ENCODE measurements around the gene CLIP1.
A peak's percentile ranks its signal among the peaks of the same experiment; 100 is the strongest.
"Not testable (repeated sequence)": the region's sequence is repeated elsewhere in the genome, so short reads cannot be mapped to it uniquely, and the experiment has no call there.

CLIP1 gene

GRCh38 chr12:122308811-122309210, 113.7 kb downstream of the CLIP1 start:
- no peak for DNase-seq

GRCh38 chr12:122306407-122306806, 116.1 kb downstream of the CLIP1 start:
- DNase-seq: peak; percentile 30

GRCh38 chr12:122304924-122305323, 117.5 kb downstream of the CLIP1 start:
- peak; percentile 90 for DNase-seq

DNA sequence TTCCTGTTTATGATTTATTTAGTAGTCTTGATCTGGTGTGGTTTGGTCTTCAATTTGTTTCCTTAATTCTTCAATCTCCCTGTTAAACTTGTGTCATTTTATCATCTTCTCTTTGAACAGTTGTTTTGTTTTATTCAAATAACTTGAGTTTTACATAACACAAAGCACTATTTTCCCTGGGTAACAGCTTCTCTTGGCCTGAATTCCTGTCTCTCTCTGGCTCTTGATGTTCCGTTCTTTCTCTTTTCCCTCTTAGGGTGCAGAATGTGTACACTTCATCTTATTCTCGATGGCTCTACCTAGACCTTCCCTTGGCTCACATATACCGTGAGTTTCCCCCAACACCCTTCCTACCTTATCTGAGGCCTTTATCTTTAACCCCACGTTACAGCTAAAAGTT, 119.4 kb downstream of the CLIP1 start:
- no peak for DNase-seq

DNA sequence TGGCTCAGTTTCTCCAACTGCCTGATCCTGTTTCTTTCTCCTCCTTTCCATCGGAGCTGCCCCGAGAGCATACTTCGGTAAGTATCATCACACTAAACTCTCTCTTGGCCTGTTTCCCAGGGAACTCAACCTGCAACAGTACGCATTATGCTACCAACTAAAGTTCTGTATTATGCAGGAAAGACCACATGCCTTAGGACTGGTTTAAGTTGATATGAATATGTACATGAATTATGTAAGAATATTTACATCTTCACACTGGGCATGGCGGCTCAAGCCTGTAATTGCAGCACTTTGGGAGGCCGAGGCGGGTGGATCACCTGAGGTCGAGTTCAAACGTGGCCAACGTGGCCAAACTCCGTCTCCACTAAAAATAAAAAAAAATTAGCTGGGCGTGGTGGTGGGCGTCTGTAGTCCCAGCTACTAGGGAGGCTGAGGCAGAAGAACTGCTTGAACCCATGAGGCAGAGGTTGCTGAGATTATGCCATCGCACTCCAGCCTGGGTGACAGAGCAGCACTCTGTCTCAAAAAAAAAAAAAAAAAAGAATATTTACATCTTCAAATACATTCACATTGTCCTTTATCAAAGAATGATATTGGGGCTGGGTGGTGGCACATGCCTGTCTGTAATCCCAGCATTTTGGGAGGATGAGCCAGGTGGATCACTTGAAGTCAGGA, 124.3 kb downstream of the CLIP1 start:
- no peak for DNase-seq

GRCh38 chr12:122297494-122297893, 125.0 kb downstream of the CLIP1 start:
- DNase-seq: no peak

DNA sequence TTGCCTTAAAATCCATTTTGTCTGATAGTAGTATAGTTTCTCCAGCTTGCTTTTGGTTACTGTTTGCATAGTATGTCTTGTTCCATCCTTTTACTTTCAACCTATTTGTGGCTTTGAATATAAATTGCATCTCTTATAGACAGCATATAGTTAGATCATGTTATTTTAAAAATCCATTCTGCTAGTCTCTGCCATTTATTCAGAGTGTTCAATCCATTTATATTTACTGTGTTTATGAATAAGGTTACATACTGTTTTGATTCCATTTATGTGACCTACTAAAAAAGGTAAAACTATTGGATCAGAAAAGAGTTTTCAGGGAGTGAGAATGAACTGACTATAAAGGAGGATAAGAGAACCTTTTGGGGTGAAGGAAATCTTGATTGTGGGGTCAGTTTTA, 126.6 kb downstream of the CLIP1 start:
- DNase-seq: no peak

GRCh38 chr12:122293081-122293480, 129.4 kb downstream of the CLIP1 start:
- no peak for DNase-seq

GRCh38 chr12:122291431-122291830, 131.0 kb downstream of the CLIP1 start:
- no peak for DNase-seq

DNA sequence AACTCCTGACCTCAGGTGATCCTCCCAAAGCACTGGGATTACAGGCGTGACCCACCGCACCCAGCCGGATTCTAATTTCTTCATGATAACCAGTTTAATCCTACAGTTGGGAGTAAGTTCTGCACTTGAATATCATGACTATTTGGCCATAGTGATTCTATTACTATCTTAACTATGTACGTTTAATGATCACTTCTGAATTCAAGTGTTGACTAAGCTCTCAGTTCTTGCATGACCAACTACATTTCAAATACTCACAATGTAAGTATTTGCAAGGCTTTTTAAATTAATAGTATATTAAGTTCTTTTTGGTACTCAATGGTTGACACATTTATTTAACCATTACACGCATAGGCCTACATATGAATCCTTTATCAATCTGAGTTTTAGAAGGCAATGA, 138.8 kb downstream of the CLIP1 start:
- DNase-seq: no peak

DNA sequence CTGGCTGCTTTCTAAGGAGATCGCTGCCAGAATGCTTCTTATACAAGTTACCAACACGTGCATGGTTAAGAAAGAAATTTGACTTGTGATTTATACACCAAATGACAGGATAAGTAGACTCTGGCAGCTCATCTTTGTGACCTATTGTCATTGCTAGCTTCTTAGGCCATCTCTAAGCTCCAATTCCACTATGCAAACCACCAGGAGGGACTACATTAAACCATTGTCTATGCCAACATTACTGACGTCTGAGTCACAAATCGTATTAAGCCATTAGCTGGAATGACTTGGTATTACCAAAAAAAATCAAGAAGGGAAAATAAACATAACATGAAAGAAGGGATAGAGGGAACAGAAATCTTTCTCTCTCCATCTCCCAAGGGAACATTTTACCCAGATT, 140.4 kb downstream of the CLIP1 start:
- DNase-seq: peak; percentile 58

DNA sequence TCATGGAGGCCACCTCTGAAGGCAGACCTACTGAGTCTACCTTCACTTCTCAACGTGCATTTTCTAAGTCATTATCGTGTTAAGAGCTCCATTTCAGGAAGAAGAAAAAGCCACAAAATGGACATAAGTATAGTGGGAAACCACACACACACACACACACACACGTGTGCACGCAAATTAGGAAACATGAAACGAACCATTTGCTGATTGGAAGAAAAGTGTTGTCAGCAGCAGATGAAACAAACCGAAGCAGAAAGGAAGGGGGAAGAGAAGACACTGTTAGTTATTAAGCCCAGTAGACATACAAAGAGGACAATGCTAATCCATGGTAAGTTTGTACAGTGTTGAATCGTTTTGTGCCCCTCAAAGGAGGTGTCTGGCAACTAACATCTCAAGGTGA, 146.2 kb downstream of the CLIP1 start:
- DNase-seq: no peak

GRCh38 chr12:122275459-122275858, 147.0 kb downstream of the CLIP1 start:
- no peak for DNase-seq

DNA sequence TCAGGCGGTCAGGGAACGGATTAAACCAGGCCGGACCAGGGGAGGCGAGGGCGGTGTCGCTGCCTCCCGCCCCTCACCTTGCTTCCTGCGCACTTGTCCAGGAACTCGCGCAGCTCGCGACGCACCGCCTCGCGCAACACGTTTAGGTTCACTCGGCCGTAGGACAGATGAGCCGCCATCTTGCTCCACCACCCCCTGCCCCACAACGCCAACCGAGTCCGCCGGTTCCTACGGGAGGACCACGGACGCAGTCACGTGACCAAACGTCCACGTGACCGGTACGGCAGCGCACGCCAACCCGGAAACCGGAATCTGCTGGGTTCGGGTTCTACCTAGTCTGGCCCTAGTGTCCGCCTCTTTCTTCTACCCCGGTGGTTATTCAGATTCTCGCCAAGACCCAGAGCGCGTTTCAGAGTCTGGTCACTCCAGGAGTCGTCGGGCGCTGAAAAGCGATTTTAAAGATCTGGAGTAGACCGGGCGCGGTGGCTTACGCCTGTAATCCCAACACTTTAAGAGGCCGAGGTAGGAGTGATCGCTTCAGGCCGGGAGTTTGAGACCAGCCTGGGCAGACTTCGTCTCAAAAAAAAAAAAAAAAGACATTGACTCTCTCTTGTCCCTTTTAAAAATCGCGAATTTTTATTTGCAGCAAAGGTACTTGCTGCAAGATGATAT, 156.1 kb downstream of the CLIP1 start, which contains the start of gene VPS33A:
Gene VPS33A, minus strand, starts transcription at position 265 of the 672 bp plus-strand sequence. Its CDS starts 86 bp downstream, at position 179.
- DNase-seq: peak; percentile 98

- peak; percentile 69 for DNase-seq
Observed at GRCh38 chr12:122265886-122266229, 156.6 kb downstream of the CLIP1 start.

DNA sequence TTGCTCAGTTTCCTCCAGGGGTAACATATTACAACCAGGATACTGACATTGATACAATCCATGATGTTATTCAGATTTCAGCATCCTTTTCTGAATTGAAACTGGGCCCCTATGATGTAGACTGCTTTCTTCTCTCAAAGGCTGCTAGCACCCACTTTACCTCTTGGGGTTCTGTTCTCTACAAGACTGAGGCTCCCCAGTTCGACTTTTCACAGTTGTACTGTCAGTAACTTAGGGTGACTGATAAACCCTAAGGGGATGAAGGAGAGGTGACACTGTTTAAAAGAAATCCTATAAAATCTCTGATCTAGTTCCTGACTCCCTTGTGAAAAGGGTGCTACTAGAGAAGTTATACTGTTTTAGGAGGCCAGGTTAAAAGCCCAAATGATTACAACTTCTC, 157.0 kb downstream of the CLIP1 start:
- no peak for DNase-seq

DNA sequence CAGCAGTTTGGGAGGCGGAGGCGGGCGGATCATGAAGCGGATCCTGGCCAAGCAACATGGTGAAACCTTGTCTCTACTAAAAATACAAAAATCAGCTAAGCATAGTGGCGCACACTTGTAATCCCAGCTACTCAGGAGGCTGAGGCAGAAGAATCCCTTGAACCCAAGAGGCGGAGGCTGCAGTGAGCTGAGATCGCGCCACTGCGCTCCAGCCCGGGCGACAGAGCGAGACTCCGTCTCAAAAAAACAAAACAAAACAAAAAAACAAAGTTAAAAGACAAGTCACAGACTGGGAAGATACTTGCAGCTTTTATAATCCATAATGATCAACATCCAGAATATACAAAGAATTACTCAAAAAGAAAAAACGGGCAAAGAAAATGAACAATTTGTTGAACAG, 161.7 kb downstream of the CLIP1 start:
- not testable (repeated sequence) for DNase-seq

DNA sequence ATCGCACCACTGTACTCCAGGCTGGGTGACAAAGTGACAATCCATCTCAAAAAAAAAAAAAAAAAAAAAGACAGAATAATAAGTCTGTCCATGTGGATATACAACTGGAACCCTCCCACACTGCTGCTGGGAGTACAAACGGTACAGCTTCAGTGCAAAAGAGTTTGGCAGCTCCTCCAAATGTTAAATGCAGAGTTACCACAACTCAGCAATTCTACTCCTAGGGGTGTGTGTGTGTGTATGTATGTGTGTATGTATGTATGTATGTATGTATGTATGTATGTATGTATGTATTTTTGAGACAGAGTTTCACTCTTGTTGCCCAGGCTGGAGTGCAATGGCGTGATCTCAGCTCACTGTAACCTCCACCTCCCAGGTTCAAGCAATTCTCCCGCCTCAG, 163.5 kb downstream of the CLIP1 start:
- DNase-seq: not testable (repeated sequence)

DNA sequence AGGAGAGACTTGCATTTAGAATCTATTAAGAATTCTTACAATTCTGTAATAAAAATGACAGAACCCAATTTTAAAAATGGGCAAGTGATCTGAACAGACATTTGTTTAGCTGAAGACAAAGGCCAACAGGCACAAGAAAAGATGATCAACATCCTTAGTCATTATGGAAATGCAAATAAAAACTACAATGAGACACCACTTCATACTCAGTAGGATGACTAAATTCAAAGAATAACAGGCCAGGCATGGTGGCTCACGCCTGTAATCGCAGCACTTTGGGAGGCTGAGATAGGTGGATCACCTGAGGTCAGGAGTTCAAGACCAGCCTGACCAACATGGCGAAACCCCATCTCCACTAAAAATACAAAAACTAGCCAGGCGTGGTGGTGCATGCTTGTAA, 164.0 kb downstream of the CLIP1 start:
- not testable (repeated sequence) for DNase-seq

DNA sequence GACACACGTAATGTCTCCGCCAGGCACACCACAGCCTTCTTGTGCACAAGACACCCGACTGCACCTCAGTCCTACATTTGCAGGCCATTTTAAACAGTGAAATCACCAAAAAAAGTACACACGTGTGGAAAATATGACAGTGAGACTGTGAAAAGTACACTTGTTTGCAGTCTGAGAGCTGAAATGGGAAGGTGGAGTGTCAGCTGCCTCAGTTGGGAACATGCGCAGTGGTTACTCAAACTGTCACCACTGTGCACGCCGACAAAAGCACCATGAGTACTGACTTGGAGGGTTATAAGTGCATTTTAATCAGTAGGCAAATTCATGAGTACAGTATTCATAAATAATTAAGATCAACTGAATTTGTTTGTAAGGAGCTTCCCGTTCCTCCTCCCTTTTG, 171.9 kb downstream of the CLIP1 start:
- DNase-seq: no peak

GRCh38 chr12:122250047-122250446, 172.4 kb downstream of the CLIP1 start:
- DNase-seq: no peak

GRCh38 chr12:122245553-122245952, 176.9 kb downstream of the CLIP1 start:
- no peak for DNase-seq

- no peak for DNase-seq
Observed at GRCh38 chr12:122244565-122245371, 177.7 kb downstream of the CLIP1 start.

DNA sequence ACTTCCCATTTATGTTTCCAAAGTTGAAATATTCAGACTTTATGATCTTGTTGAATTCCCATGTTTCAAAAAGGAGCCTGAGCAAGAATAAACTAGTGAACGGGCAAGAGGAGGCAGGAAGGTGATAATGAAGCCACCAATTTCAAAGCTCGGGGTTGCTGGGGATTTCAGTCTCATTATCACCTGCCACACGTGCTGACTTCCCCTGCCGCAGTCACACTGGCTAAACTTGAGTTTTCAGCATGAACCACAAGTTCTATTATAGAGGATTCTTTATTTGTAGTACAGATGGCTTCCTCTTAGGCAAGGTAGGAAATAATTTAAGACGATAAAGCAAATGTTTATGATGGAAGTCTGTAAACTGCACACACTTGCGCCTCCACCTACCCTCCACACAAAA, 178.5 kb downstream of the CLIP1 start:
- DNase-seq: no peak
